OCI-LY7 (cell line): ENCODE data around the gene NR1H4.
"Not testable (repeated sequence)": the region's sequence is repeated elsewhere in the genome, so short reads cannot be mapped to it uniquely, and the experiment has no call there.

ENCODE experiments used
- CTCF ChIP-seq: fragments of 200-600 bp; sonication (generic); conservative IDR thresholded peaks from 2 replicates; pipeline ENCODE4 v1.5.1; 2014; ENCODE audit warnings: mild to moderate bottlenecking, antibody characterized with exemption, low read length, moderate library complexity, mixed read lengths
- EZH2phosphoT487 ChIP-seq: fragments of 200-600 bp; sonication (generic); IDR thresholded peaks from 2 replicates; pipeline ENCODE4 v1.6.1; 2018; ENCODE audit warnings: low read depth, borderline replicate concordance, mild to moderate bottlenecking, mixed run types, antibody characterized with exemption, low read length, moderate library complexity, mixed read lengths

- not testable (repeated sequence) for TF ChIP-seq EZH2phosphoT487, CTCF
These were observed 29.1 kb downstream of the NR1H4 start for GRCh38 chr12:100502718-100503117.
